HUES6 (cell line): ENCODE data around the gene MYO5A.

Experiments
- H3K27ac ChIP-seq: 2 replicates; pipeline ENCODE4 v1.7.0; 2013; ENCODE audit warnings: low read depth, mild to moderate bottlenecking, low read length, inconsistent platforms
- H3K27me3 ChIP-seq: 2 replicates; pipeline ENCODE4 v1.6.1; 2013; ENCODE audit warnings: low read length; ENCODE audit not compliant: control insufficient read depth, insufficient read depth
- H3K36me3 ChIP-seq: 2 replicates; pipeline ENCODE4 v1.6.1; 2013; ENCODE audit warnings: low read length; ENCODE audit not compliant: control insufficient read depth, insufficient read depth
- H3K4me1 ChIP-seq: 2 replicates; pipeline ENCODE4 v1.6.1; 2013; ENCODE audit warnings: low read length; ENCODE audit not compliant: control insufficient read depth, insufficient read depth
- H3K4me3 ChIP-seq: 2 replicates; pipeline ENCODE4 v1.5.1; 2013; ENCODE audit warnings: low read depth, low read length
- H3K9ac ChIP-seq: one replicate; pipeline ENCODE4 v1.6.1; 2013; ENCODE audit warnings: mild to moderate bottlenecking, low read length
- H3K9me3 ChIP-seq: 2 replicates; pipeline ENCODE4 v1.6.1; 2013; ENCODE audit warnings: low read depth, low read length; ENCODE audit not compliant: control insufficient read depth, insufficient read depth

The MYO5A gene

DNA sequence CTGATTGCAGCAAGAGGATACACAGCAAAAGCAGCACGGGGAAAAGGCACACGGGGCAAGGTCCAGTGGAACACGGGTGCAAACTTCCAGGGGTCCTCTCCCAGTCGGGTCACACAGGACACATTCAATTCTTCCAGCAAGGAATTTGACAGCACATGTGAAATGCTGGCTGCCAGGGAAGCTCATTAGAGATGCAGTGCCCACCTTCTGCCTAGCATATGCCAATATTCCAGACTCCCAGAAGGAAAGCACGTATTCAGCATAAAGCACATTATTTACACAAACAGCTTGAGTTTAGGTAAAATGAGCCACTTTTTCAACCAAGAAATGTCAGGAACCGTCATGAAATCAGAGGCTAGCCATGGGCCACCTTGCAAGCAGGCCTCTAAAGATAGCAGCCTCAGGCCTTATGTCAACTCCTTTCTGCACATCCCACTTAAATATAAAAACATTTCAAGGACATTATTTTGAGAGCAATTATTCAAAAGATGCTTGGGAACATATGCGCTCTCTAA lies 252.4 kb downstream of the MYO5A start:
- 0 out of 2 replicates have a peak, but pooled peaks cover 2% of the 10 kb centered on the region for H3K4me1 ChIP-seq
- H3K27me3 ChIP-seq = no peaks in the 10 kb centered on the region
- no peak overlapping the region for H3K4me3 ChIP-seq
- H3K27ac ChIP-seq = no peak overlapping the region
- no peaks in the 10 kb centered on the region for H3K9me3 ChIP-seq
- no peak overlapping the region for H3K9ac ChIP-seq
- H3K36me3 ChIP-seq = peaks cover 87% of the 10 kb centered on the region

GRCh38 chr15:52263563-52264282 lies 265.0 kb downstream of the MYO5A start:
- H3K9me3 ChIP-seq = no peaks in the 10 kb centered on the region
- no peaks in the 10 kb centered on the region for H3K27me3 ChIP-seq
- peaks cover 34% of the 10 kb centered on the region for H3K4me1 ChIP-seq
- no peak overlapping the region for H3K27ac ChIP-seq
- H3K9ac ChIP-seq = no peak overlapping the region
- peaks cover 40% of the 10 kb centered on the region for H3K36me3 ChIP-seq
- no peak overlapping the region for H3K4me3 ChIP-seq

- no peaks in the 10 kb centered on the region for H3K27me3 ChIP-seq
- peaks cover 47% of the 10 kb centered on the region for H3K4me1 ChIP-seq
- H3K27ac ChIP-seq = peak overlapping the region; percentile 96
- peaks cover 26% of the 10 kb centered on the region for H3K36me3 ChIP-seq
- no peak overlapping the region for H3K4me3 ChIP-seq
- H3K9me3 ChIP-seq = no peaks in the 10 kb centered on the region
- H3K9ac ChIP-seq = peak overlapping the region; percentile 78
Observed at GRCh38 chr15:52262364-52262763, 266.3 kb downstream of the MYO5A start.

DNA sequence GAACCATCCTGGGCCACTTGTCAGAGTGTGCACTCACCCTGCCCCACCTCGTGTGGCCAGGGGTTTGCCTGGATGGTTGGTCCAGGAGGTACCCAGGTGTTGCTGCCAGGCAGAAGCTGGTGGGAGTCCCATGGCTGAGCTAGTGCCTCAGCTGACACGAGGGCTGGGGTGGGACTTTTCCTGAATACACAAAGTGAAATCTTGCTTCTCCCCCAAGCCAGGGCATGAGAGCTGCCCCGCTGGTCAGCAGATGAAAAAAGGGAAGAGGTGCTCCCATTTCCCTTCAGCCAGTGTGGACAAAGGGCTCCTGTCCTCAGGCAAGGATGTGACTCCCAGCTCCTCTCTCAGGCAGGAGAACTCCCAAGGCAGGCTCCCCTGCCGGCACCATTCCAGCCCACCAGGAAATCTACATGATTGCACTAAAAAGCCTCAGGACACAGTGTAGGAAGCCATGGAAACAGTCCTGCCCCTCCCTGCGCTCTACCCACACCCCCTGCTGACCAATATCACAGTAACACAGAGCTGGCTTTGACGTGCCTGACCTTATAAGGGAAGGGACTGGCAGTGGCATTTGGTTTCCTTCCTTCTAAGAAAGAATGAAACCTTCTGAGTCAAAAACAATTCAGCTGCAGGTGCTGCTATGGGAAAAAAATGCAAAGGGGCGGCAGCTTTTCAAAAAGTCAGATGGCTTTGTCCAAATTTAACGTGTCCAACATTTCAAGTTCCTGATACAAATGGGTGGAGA lies 267.0 kb downstream of the MYO5A start:
- peak overlapping the region; percentile 78 for H3K9ac ChIP-seq
- H3K4me3 ChIP-seq = no peak overlapping the region
- H3K36me3 ChIP-seq = peaks cover 19% of the 10 kb centered on the region
- no peaks in the 10 kb centered on the region for H3K9me3 ChIP-seq
- peaks cover 53% of the 10 kb centered on the region for H3K4me1 ChIP-seq
- H3K27me3 ChIP-seq = no peaks in the 10 kb centered on the region
- peak overlapping the region; percentile 96 for H3K27ac ChIP-seq

- no peak overlapping the region for H3K4me3 ChIP-seq
- peak overlapping the region; percentile 78 for H3K27ac ChIP-seq
- H3K4me1 ChIP-seq = peaks cover 53% of the 10 kb centered on the region
- peak overlapping the region; percentile 72 for H3K9ac ChIP-seq
- H3K9me3 ChIP-seq = no peaks in the 10 kb centered on the region
- peaks cover 16% of the 10 kb centered on the region for H3K36me3 ChIP-seq
- no peaks in the 10 kb centered on the region for H3K27me3 ChIP-seq
Observed at GRCh38 chr15:52261026-52261425, 267.7 kb downstream of the MYO5A start.

GRCh38 chr15:52259503-52259902 lies 269.2 kb downstream of the MYO5A start:
- Histone ChIP-seq H3K9me3 (no peaks in the 10 kb centered on the region), H3K36me3 (peaks cover 27% of the 10 kb centered on the region), H3K4me3 (no peak overlapping the region), H3K9ac (no peak overlapping the region), H3K4me1 (peaks cover 51% of the 10 kb centered on the region), H3K27ac (no peak overlapping the region), H3K27me3 (no peaks in the 10 kb centered on the region)

GRCh38 chr15:52258461-52258860 lies 270.2 kb downstream of the MYO5A start:
- Histone ChIP-seq H3K4me3 (no peak overlapping the region), H3K4me1 (peaks cover 45% of the 10 kb centered on the region), H3K36me3 (peaks cover 32% of the 10 kb centered on the region), H3K9me3 (no peaks in the 10 kb centered on the region), H3K27me3 (no peaks in the 10 kb centered on the region), H3K9ac (no peak overlapping the region), H3K27ac (peak overlapping the region; percentile 55; the same call in 1 of the 2 replicates)

GRCh38 chr15:52257734-52258062 lies 271.0 kb downstream of the MYO5A start:
- Histone ChIP-seq H3K4me3 (no peak overlapping the region), H3K27me3 (no peaks in the 10 kb centered on the region), H3K27ac (peak overlapping the region; percentile 55; the same call in 1 of the 2 replicates), H3K9me3 (no peaks in the 10 kb centered on the region), H3K9ac (peak overlapping the region; percentile 19), H3K36me3 (peaks cover 33% of the 10 kb centered on the region), H3K4me1 (peaks cover 39% of the 10 kb centered on the region)
